HFF-Myc (cell line): ENCODE measurements around the gene MOCS2.
A peak's percentile ranks its signal among the peaks of the same experiment; 100 is the strongest.

Source experiments
- DNase-seq: peaks from one replicate; pipeline ENCODE4 v3.0.0-alpha.2; 2011; ENCODE audit warnings: low read depth; ENCODE audit errors: extremely low read depth
- H3K4me3 ChIP-seq: replicated peaks from 2 replicates; pipeline ENCODE4 v1.5.1; 2011; ENCODE audit warnings: low read depth, mild to moderate bottlenecking, control low read depth, low read length
- TF ChIP-seq, protein P1 (sequence below): IDR thresholded peaks from 2 replicates; pipeline ENCODE4 v1.5.1; 2012; ENCODE audit warnings: mild to moderate bottlenecking, low read depth, low read length, control low read depth; ENCODE audit errors: missing control alignments

The MOCS2 gene

DNA sequence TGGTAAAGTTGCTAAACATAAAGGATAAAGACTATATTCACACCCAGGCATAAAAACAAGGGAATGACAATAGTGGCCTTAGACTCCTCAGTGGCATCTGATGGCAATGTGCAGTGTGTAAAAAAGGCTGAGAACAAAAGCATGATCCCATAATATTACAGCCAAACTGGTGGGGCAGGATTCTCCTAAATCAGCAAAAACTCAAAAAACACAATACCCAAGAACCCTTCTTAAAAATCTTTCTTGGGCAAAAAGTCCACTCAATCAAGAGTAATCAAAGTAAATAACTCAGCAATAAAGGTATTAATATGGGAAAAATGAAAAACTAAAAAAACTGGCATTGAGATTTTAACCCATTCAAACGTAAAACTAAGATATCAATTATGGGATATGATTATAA, 1.6 kb upstream of the MOCS2 start:
- no peak overlapping the region for H3K4me3 ChIP-seq
- no peak for DNase-seq
- TF ChIP-seq, protein P1, sequence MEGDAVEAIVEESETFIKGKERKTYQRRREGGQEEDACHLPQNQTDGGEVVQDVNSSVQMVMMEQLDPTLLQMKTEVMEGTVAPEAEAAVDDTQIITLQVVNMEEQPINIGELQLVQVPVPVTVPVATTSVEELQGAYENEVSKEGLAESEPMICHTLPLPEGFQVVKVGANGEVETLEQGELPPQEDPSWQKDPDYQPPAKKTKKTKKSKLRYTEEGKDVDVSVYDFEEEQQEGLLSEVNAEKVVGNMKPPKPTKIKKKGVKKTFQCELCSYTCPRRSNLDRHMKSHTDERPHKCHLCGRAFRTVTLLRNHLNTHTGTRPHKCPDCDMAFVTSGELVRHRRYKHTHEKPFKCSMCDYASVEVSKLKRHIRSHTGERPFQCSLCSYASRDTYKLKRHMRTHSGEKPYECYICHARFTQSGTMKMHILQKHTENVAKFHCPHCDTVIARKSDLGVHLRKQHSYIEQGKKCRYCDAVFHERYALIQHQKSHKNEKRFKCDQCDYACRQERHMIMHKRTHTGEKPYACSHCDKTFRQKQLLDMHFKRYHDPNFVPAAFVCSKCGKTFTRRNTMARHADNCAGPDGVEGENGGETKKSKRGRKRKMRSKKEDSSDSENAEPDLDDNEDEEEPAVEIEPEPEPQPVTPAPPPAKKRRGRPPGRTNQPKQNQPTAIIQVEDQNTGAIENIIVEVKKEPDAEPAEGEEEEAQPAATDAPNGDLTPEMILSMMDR = no peak

DNA sequence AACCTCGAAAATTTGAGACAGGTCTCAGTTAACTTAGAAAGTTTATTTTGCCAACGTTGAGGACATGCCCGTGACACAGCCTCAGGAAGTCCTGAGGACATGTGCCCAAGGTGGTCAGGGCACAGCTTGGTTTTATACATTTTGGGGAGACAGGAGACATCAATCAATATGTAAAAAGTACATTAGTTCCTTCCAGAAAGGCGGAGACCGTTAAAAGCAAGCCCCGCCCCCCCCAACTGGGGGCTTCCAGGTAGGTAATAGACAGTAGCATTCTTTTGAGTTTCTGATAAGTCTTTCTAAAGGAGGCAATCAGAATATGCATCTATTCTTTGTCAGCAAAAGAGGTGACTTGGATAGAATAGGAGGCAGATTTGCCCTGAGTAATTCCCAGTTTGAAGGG, 599 bp upstream of the MOCS2 start:
- TF ChIP-seq, protein P1 = no peak
- no peak for DNase-seq

DNA sequence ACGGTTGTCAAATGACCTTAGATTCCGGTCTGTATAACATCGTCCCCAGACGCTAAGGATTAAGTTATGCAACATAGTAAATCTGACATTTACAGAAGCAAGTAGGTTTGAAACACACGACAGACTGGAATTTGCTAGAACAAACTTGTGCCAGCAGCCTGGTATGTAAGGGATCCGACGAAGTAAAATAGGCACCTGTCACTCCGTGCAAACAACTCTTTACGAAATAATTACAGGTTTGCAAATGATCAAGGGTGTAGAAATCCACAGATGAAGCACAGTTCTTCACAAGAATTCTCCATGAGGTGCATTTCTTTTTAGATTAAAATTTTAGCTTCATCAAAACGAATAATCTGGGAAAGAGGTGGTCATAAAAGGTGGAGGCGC, 508 bp downstream of the MOCS2 start:
- no peak for DNase-seq
- peak overlapping the region; percentile 76 for H3K4me3 ChIP-seq

More for the DNA sequence above, 599 bp upstream of the MOCS2 start:
- peak overlapping the region; percentile 76 for H3K4me3 ChIP-seq

DNA sequence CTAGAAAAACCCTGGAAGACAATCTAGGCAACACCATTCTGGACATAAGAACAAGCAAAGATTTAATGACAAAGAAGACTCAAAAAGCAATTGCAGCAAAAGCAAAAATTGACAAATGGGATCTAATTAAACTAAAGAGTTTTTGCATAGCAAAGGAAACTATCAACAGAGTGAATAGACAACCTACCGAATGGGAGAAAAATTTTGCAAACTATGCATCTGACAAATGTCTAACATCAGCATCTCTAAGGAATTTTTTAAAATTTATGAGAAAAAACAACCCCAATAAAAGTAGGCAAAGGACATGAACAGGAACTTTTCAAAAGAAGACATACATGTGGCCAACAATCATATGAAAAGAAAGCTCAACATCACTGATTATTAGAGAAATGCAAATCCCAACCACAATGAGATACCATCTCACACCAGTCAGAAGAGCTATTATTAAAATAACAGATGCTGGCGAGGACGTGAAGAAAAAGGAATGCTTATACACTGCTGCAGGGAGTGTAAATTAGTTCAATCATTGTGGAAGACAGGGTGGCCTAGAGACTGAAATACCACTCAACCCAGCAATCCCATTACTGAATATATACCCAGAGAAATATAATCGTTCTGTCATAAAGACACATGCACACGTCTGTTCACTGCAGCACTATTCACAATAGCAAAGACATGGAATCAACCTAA, 3.8 kb downstream of the MOCS2 start:
- TF ChIP-seq, protein P1 = no peak
- no peak overlapping the region for H3K4me3 ChIP-seq
- DNase-seq = no peak

More for the DNA sequence above, 508 bp downstream of the MOCS2 start:
- TF ChIP-seq, protein P1 = no peak

DNA sequence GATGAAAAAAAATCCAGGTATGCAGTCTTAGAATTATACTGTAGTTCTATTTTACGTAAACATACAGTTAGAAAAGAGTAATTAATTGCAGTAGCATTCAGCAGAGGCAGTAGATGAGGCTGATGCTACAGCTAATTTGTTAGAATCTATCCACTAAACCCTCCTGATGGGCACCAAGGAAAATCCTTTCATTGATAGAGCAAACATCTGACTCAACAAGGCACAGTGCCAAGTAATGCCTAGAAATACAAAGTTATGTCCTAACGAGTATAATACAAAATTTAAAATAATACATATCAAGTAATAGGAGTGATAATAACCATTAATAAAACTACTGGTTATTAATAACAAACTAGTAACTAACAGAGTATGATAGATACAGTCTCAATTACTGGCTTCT, 9.0 kb downstream of the MOCS2 start:
- no peak overlapping the region for H3K4me3 ChIP-seq
- no peak for DNase-seq
- TF ChIP-seq, protein P1 = no peak

DNA sequence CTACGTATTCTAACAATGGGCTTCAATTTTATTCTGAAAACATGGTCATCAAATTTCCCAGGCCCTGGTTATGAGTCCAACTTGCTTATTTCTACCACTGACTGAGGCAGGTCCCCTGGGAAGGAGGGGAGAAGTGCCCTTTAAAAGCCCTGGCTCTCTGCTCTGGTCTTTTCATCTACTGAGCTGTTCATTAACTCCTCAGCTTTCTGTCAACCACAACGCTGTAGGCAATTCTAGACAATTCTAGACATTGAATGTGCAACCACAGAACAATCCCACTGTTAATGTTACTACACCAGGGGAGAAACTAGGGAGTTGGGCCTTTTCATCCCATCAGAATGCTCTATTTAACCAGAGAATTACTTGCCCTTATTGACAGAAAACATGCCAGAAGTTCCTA, 10.0 kb downstream of the MOCS2 start:
- DNase-seq = no peak
- TF ChIP-seq, protein P1 = no peak

DNA sequence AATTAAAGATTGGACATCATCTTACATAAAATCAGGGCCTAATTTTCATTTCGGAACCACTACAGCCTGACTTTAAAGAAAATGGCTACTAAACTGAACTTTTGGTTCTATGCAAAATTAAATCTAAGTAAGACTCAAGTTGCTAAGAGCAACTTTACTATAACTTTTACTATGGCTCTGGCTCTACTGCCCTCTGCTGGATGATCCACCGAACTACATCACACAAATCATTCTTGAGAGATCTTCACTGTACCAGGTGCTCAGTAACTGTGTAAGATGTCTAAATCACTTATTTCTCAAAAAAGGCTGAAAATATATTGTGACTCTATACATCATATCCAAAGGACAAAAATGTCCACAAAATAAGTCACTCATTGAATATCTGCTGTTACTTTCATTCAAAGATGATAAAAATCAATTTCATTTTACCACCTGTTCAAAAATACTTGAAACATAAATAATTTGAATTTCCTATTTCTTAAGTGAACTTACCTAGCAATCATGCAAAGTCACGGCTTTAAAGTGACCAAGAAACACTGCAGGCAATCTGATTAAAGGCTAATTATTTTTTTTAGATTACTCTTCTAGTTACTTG, 13.5 kb downstream of the MOCS2 start:
- TF ChIP-seq, protein P1 = peak; percentile 78
- peak; percentile 57 for DNase-seq

More for the DNA sequence above, 10.0 kb downstream of the MOCS2 start:
- no peak overlapping the region for H3K4me3 ChIP-seq

More for the DNA sequence above, 13.5 kb downstream of the MOCS2 start:
- no peak overlapping the region for H3K4me3 ChIP-seq
